D721Med (cell line): Measurements from ENCODE around the gene CHST2.
"Not testable (repeated sequence)": the region's sequence is repeated elsewhere in the genome, so short reads cannot be mapped to it uniquely, and the experiment has no call there.

Source experiments
- DNase-seq: peaks from one replicate; pipeline ENCODE4 v3.0.0; 2011; ENCODE audit warnings: low spot score; ENCODE audit not compliant: insufficient read length
- FAIRE-seq: peaks from 2 replicates; lab custom pipeline; 2011; peaks lifted over from hg19 to GRCh38; lab: Jason Lieb, UNC
- CTCF ChIP-seq: IDR thresholded peaks from 2 replicates; pipeline ENCODE4 v1.5.1; 2012; ENCODE audit warnings: mild to moderate bottlenecking, control low read depth; ENCODE audit not compliant: insufficient read depth; ENCODE audit errors: missing control alignments

Gene CHST2

DNA sequence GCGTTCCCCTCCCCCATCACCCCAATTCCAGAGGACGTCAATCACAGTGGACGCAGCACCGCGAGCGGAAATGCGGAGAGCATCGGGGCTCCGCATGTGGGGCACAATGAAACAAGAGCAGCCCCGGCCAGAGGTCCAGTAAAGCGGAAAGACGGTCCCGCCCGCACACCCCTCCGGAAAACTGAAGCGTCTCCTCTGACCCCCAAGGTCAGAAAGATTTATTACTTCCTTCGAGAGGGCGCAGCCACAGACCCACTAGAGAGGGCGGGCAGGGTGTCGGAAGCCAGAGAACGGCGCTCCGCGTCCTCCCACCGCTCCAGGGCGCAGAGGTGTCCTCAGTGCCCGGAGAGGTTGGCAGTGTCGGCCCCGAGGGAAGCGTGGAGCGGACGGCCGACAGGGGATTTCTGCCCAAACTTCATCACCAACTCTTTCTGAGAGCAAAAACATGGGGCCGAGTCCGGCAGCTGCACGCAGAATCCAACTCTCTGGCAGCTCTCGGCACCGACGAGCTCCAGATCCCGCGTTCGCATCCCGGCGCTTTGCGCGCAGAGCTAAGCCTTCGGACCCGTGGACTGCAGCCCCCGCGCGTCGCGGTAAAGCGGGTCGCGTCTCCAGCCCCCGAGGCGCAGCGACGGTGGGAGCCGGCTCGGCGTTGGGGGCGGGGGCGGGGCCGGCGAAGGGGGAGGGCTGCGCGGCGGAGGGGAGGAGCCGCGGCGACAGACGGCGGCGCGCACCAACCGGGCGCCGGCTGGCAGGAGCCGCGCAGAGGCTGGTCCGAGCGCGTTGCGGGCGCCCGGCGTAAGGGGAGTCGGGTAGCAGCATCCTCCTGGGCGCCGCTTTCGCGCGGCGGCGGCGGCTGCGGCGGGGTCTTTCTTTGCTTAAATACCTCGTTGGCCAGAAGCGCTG lies at the start of gene CHST2:
Gene CHST2, plus strand, starts transcription at position 763 of the 906 bp plus-strand sequence. CDS start 1,046 bp downstream, outside the sequence.
- peak; percentile 81 for DNase-seq
- no peak for TF ChIP-seq CTCF
- no peak for FAIRE-seq

DNA sequence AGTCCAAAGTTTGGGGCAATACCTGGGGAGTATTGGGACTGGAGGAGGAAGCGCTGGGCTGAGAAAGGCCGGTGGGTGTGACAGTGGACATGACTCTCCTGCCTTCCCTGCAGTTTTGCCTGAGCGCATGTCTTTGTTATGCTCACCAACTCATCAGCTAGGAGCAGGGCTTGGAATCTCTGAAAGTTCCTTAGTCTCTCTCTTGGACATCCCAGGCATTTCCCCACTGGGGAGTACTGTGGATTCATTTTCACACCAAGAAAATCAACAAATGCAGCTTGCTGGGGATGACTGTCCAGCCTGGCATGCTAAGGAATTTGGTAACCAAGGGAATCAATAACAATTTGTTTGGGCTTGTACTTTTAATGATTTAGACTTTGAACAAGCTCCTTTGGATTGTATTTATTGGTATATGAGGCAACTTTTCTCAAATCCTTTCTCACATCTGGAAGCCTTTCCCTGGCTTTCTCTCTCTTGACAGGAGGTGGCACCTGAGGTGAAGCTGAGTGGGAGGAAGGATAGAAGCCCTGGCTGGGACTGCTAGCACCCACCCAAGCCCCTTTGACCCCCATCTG lies 48.5 kb upstream of the CHST2 start:
- DNase-seq: no peak
- TF ChIP-seq CTCF: no peak
- FAIRE-seq: no peak

- FAIRE-seq (no peak), DNase-seq (no peak)
- TF ChIP-seq CTCF: no peak
These were observed 47.8 kb upstream of the CHST2 start for GRCh38 chr3:143071776-143072175.

- DNase-seq, FAIRE-seq: not testable (repeated sequence)
These were observed 47.1 kb upstream of the CHST2 start for GRCh38 chr3:143072298-143073020.

DNA sequence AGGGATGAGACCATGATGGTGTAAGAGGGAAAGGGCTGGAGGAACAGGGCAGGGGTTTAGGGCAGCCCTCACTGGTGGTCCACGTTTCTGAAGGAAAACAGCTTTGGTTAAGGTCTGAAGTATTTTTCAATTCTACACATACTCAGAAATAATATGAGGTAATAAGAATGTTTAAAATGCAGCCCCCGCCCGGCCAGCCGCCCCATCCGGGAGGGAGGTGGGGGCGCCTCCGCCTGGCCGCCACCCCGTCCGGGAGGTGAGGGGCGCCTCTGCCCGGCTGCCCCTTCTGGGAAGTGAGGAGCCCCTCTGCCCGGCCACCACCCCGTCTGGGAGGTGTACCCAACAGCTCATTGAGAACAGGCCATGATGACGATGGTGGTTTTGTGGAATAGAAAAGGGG lies 46.0 kb upstream of the CHST2 start:
- not testable (repeated sequence) for DNase-seq, FAIRE-seq

DNA sequence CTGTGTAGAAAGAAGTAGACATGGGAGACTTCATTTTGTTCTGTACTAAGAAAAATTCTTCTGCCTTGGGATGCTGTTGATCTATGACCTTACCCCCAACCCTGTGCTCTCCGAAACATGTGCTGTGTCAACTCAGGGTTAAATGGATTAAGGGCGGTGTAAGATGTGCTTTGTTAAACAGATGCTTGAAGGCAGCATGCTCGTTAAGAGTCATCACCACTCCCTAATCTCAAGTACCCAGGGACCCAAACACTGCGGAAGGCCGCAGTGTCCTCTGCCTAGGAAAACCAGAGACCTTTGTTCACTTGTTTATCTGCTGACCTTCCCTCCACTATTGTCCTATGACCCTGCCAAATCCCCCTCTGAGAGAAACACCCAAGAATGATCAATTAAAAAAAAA lies 45.6 kb upstream of the CHST2 start:
- FAIRE-seq, DNase-seq: not testable (repeated sequence)

DNA sequence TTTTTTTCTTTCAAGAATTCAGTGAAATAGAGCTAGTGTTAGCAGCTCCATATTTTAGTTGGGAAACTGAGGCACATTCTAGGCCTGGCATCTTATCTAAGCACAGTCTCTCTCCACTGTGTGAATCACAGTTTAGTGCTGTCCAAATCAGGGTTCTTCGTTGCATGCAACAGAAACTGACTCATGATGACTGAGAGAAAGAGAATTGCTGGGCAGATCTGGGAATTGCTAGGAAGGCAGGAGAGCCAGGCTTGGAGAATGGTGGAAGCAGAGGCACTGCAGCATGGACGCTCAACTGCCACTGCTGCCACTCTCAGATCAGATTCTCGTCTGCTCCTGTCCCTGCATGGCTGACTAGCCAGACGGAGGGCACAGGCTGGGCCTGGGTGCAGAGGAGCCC lies 40.7 kb upstream of the CHST2 start:
- no peak for FAIRE-seq
- no peak for TF ChIP-seq CTCF
- no peak for DNase-seq

DNA sequence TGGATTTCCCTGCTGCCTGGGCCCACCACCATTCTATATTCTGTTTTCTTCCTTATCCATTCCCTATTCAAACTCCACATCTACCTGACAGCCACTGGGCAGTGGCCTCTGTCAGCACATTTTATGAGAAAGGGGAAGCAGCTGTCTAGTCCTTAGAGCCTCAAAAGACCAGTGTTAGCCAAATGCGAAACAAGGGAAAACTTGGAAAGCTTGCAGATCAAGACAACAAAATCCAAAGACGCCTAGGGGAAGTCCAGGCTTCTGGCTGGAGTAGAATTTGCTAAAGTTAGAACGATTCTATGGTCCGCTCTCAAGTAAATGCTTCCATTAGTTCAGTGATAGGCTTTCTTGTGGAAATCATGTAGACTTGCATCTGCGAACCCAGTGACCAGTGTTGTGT lies 39.4 kb upstream of the CHST2 start:
- TF ChIP-seq CTCF: no peak
- FAIRE-seq (no peak), DNase-seq (no peak)
